MCF 10A (cell line): ENCODE data around the gene AKNA. TPM values are rescaled to one million over a fixed set of nuclear protein-coding genes. Genes with fewer than 3 reads are reported as not detected.

ENCODE experiments used
- BruUV-seq: library from RNA; stranded (reverse); fragments of 400-500 nt; replicated peaks from 2 replicates; lab custom pipeline; 2021; lab: Mats Ljungman, UMichigan
- CTCF ChIA-PET: fragments of 300-600 bp; sonication (Branson Sonifier 250); formaldehyde crosslinking; extraction: SDS; loops from one replicate; lab custom pipeline; 2021; ENCODE audit warnings: antibody characterized with exemption, inconsistent platforms; lab: Yijun Ruan, JAX
- POLR2A ChIA-PET: fragments of 300-600, 350-650 bp; sonication (Branson Sonifier 250); formaldehyde crosslinking; extraction: SDS; loops from one replicate; lab custom pipeline; 2020; ENCODE audit warnings: antibody characterized with exemption, inconsistent platforms; lab: Yijun Ruan, JAX
- DNase-seq: peaks from one replicate; pipeline ENCODE4 v3.0.0-alpha.2; 2018; ENCODE audit not compliant: unreplicated experiment
- H3K27ac Mint-ChIP-seq: one replicate; pipeline ENCODE4 v1.8.0; 2022; ENCODE audit warnings: mild to moderate bottlenecking, low read depth, mixed read lengths; ENCODE audit not compliant: unreplicated experiment
- H3K27me3 Mint-ChIP-seq: one replicate; pipeline ENCODE4 v1.8.0; 2022; ENCODE audit warnings: mixed read lengths; ENCODE audit not compliant: insufficient read depth, unreplicated experiment
- H3K36me3 Mint-ChIP-seq: one replicate; pipeline ENCODE4 v1.8.0; 2022; ENCODE audit warnings: mild to moderate bottlenecking, moderate library complexity, mixed read lengths; ENCODE audit not compliant: insufficient read depth, unreplicated experiment
- H3K4me1 Mint-ChIP-seq: one replicate; pipeline ENCODE4 v1.8.0; 2022; ENCODE audit warnings: mixed read lengths; ENCODE audit not compliant: insufficient read depth, unreplicated experiment
- H3K4me3 Mint-ChIP-seq: one replicate; pipeline ENCODE4 v1.8.0; 2022; ENCODE audit warnings: mild to moderate bottlenecking, moderate library complexity, mixed read lengths; ENCODE audit not compliant: unreplicated experiment
- H3K9me3 Mint-ChIP-seq: one replicate; pipeline ENCODE4 v1.8.0; 2022; ENCODE audit warnings: mixed read lengths; ENCODE audit not compliant: unreplicated experiment
- CTCF ChIP-seq: fragments of 200-600 bp; IDR thresholded peaks from one replicate; pipeline ENCODE4 v1.8.0; 2022; ENCODE audit warnings: antibody characterized with exemption, mild to moderate bottlenecking; ENCODE audit not compliant: unreplicated experiment
- intact Hi-C: fragments of 100-400 bp; cut with micrococcal nuclease; formaldehyde crosslinking; loops from 2 replicates; pipeline ENCODE4 v1.14.1; 2022
- total RNA-seq: library from RNA; stranded (reverse); gene quantifications from 2 replicates; pipeline ENCODE4 v1.2.3, GENCODE V29; 2022

The AKNA gene
- total RNA-seq, 1 experiment from 2014 or later = 10.9 TPM

- no TSS peak for BruUV-seq
- no peak overlapping the region for H3K27ac Mint-ChIP-seq
- intact Hi-C loops = no loop called here
Measured at GRCh38 chr9:114287763-114288192, 100.0 kb downstream of the AKNA start.

GRCh38 chr9:114287001-114287762, 100.6 kb downstream of the AKNA start:
- H3K27ac Mint-ChIP-seq = no peak overlapping the region
- DNase-seq = no peak
- no peaks in the 10 kb centered on the region for H3K9me3 Mint-ChIP-seq
- BruUV-seq = no TSS peak
- H3K4me1 Mint-ChIP-seq = peaks cover 25% of the 10 kb centered on the region
- no peak overlapping the region for H3K4me3 Mint-ChIP-seq
- intact Hi-C loops = no loop called here
- peaks cover 6% of the 10 kb centered on the region for H3K36me3 Mint-ChIP-seq
- no peak for TF ChIP-seq CTCF
- ChIA-PET CTCF (interaction anchor here (1.0 to 8.7 kb wide), 6 partner anchors 8 to 205 kb away, joined by 3 to 160 read pairs (median 22); partner anchors contain the start of gene COL27A1), POLR2A (interaction anchor here (0.7 to 1.2 kb wide), 2 partner anchors 115 to 959 kb away, joined by 3 to 5 read pairs; no protein-coding TSS in a partner anchor)
- no peaks in the 10 kb centered on the region for H3K27me3 Mint-ChIP-seq

More at GRCh38 chr9:114287763-114288192, 100.0 kb downstream of the AKNA start:
- POLR2A ChIA-PET = interaction anchor here (0.7 to 1.3 kb wide), 4 partner anchors 84 to 958 kb away, joined by 3 to 5 read pairs (median 4); no protein-coding TSS in a partner anchor
- CTCF ChIA-PET = interaction anchor here (0.6 to 8.7 kb wide), 7 partner anchors 9 to 482 kb away, joined by 3 to 160 read pairs (median 6); partner anchors contain the start of gene COL27A1
- Mint-ChIP-seq H3K9me3 (no peaks in the 10 kb centered on the region), H3K4me1 (peaks cover 19% of the 10 kb centered on the region), H3K4me3 (no peak overlapping the region), H3K27me3 (no peaks in the 10 kb centered on the region), H3K36me3 (peaks cover 6% of the 10 kb centered on the region)
- no peak for TF ChIP-seq CTCF
- no peak for DNase-seq

- ChIA-PET POLR2A (no interaction called here), CTCF (interaction anchor here (0.7 to 4.2 kb wide), 8 partner anchors 18 to 204 kb away, joined by 3 to 28 read pairs (median 6); partner anchors contain the start of gene COL27A1)
- Mint-ChIP-seq H3K36me3 (peaks cover 4% of the 10 kb centered on the region), H3K27ac (no peak overlapping the region), H3K27me3 (no peaks in the 10 kb centered on the region), H3K9me3 (no peaks in the 10 kb centered on the region), H3K4me1 (peaks cover 26% of the 10 kb centered on the region), H3K4me3 (no peak overlapping the region)
- no TSS peak for BruUV-seq
- intact Hi-C loops = no loop called here
- DNase-seq = no peak
- no peak for TF ChIP-seq CTCF
Measured at GRCh38 chr9:114286146-114286679, 101.6 kb downstream of the AKNA start.

- TF ChIP-seq CTCF = no peak
- Mint-ChIP-seq H3K27me3 (no peaks in the 10 kb centered on the region), H3K4me3 (no peak overlapping the region), H3K9me3 (no peaks in the 10 kb centered on the region), H3K4me1 (peaks cover 30% of the 10 kb centered on the region), H3K36me3 (no peaks in the 10 kb centered on the region), H3K27ac (no peak overlapping the region)
- intact Hi-C loops = no loop called here
- BruUV-seq = no TSS peak
- CTCF ChIA-PET = interaction anchor here (0.6 to 4.2 kb wide), 9 partner anchors 9 to 203 kb away, joined by 3 to 28 read pairs (median 5); partner anchors contain the start of gene COL27A1
- POLR2A ChIA-PET = no interaction called here
- DNase-seq = peak; percentile 68
Measured at GRCh38 chr9:114285166-114285867, 102.5 kb downstream of the AKNA start.
